ENCODE results near the gene OR6V1.

GRCh38 chr7:143073556-143073955 lies 21.4 kb downstream of the OR6V1 start:
- TF ChIP-seq ZNF384 (IDR thresholded peaks at IDR 0.05): no peak
- TF ChIP-seq HDGF (IDR thresholded peaks at IDR 0.05; ENCODE audit: borderline replicate concordance): no peak

Data from HEK293T (cell line).